OCI-LY7 (cell line): ENCODE results near the gene DLEC1.

Experiments used
- EZH2phosphoT487 ChIP-seq: fragments of 200-600 bp; sonication (generic); IDR thresholded peaks from 2 replicates; pipeline ENCODE4 v1.6.1; 2018; ENCODE audit warnings: low read depth, borderline replicate concordance, mild to moderate bottlenecking, mixed run types, antibody characterized with exemption, low read length, moderate library complexity, mixed read lengths
- TF ChIP-seq, protein P1 (sequence below): fragments of 200-600 bp; sonication (generic); conservative IDR thresholded peaks from 2 replicates; pipeline ENCODE4 v1.5.1; 2014; ENCODE audit warnings: mild to moderate bottlenecking, antibody characterized with exemption, low read length, moderate library complexity, mixed read lengths

DNA sequence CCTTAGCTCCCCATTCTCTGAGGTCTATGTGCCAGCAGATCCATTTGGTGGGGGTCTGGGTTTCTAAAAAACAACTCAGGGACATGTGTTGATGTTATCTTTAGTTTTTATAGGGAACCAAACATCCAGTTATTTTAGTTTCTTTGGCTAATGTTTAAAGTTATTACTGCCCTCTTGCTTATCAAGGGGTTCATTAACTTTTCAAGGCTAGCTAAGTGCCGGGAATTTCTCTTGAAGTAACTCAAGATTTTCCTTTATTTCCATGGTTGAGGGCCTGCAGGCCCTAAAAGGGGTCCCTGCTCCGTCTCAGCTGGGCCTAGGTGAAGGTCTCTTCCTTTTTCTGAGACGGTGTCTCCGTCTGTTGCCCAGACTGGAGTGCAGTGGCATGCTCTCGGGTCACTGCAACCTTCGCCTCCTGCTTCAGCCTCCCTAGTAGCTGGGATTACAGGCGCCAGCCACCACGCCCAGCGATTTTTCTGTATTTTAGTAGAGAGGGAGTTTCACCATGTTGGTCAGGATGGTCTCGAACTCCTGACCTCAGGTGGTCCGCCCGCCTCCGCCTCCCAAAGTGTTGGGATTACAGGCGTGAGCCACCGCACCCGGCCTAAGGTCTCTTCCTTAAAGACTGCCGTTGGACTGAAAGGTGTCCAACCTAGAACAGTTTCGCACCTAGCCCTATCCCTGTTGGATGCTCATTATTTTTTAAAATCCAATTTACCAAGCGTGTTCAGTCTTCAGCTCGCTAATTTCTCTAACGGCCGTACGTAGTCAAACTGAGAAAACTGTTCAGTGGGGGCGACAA is 125.0 kb downstream of the DLEC1 start:
- TF ChIP-seq, protein P1, sequence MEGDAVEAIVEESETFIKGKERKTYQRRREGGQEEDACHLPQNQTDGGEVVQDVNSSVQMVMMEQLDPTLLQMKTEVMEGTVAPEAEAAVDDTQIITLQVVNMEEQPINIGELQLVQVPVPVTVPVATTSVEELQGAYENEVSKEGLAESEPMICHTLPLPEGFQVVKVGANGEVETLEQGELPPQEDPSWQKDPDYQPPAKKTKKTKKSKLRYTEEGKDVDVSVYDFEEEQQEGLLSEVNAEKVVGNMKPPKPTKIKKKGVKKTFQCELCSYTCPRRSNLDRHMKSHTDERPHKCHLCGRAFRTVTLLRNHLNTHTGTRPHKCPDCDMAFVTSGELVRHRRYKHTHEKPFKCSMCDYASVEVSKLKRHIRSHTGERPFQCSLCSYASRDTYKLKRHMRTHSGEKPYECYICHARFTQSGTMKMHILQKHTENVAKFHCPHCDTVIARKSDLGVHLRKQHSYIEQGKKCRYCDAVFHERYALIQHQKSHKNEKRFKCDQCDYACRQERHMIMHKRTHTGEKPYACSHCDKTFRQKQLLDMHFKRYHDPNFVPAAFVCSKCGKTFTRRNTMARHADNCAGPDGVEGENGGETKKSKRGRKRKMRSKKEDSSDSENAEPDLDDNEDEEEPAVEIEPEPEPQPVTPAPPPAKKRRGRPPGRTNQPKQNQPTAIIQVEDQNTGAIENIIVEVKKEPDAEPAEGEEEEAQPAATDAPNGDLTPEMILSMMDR, result no peak
- no peak for TF ChIP-seq EZH2phosphoT487
